ENCODE data around the gene CANT1.
"Not testable (repeated sequence)": the region's sequence is repeated elsewhere in the genome, so short reads cannot be mapped to it uniquely, and the experiment has no call there.

The CANT1 gene

DNA sequence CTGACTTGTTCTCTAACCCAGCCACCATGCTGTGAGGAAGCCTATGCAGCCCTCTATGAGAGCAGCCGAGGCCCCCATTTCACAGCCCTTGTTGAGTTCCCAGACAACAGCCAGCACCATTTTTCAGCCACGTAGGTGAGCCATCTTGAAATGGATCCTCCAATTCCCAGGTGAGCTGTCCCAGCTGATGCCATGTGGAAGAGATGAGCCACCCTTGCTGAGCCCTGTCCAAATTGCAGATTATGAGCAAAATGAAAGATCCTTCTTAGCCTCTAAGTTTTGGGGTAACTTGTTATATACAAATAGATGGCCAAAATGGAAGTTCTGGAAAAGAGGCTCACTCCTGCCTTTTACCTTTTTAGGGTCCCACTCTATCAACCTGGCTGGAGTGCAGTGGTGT, 58.7 kb downstream of the CANT1 start:
- no peaks in the 10 kb centered on the region for H3K27me3 ChIP-seq
- peaks cover 5% of the 10 kb centered on the region; the same call in 1 of the 2 replicates for H3K9me3 ChIP-seq
- DNase-seq, result no peak
- TF ChIP-seq, protein P1, sequence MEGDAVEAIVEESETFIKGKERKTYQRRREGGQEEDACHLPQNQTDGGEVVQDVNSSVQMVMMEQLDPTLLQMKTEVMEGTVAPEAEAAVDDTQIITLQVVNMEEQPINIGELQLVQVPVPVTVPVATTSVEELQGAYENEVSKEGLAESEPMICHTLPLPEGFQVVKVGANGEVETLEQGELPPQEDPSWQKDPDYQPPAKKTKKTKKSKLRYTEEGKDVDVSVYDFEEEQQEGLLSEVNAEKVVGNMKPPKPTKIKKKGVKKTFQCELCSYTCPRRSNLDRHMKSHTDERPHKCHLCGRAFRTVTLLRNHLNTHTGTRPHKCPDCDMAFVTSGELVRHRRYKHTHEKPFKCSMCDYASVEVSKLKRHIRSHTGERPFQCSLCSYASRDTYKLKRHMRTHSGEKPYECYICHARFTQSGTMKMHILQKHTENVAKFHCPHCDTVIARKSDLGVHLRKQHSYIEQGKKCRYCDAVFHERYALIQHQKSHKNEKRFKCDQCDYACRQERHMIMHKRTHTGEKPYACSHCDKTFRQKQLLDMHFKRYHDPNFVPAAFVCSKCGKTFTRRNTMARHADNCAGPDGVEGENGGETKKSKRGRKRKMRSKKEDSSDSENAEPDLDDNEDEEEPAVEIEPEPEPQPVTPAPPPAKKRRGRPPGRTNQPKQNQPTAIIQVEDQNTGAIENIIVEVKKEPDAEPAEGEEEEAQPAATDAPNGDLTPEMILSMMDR (IDR thresholded peaks at IDR 0.05; ENCODE audit: low read depth, low read length), result no peak
- no peaks in the 10 kb centered on the region for H3K36me3 ChIP-seq
- peaks cover 6% of the 10 kb centered on the region; the same call in 1 of the 2 replicates for H3K4me1 ChIP-seq
- H3K4me3 ChIP-seq (ENCODE audit: low read depth, low read length), result no peak overlapping the region

DNA sequence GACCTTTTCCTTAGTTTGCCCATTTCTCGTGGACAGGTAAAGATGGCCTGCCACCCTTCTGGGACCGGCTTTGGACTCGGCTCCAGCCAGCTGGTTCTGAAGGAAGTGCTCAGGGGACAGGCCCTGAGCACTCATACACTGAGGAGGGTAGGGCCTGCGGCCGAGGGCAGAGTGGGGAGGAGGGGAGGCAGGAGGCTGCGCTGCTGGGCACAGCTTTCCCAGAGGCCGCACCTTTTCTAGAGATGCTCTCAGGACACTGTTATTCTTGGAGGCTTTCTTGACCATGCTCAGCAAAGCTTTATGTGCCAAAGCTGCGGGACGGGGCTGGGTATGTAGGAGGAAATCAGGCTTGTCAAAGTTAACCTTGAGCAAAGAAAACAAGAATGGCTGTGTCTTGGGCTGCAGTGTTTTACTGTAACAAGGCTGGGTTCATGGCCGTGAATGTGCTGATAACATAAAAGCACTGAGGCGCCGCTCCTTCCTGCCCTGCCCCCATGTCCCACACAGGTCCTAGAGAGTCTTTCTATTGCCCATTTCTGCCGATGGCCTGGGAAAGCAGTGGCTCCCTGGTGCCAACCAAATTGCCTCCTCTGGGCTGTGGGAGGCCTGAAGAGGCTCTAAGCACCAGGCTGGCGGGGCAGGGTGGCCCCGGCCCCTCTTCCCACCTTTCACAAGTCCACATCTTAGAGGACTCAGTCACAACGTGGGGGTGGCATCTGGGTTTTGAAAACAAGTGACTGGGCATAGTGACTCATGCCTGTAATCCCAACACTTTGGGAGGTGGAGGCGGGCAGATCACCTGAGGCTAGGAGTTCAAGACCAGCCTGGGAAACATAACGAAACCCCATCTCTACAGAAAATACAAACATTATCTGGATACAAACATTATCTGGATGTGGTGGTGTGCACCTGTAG, 62.1 kb downstream of the CANT1 start:
- Histone ChIP-seq H3K27me3 (no peaks in the 10 kb centered on the region), H3K36me3 (no peaks in the 10 kb centered on the region), H3K4me3 (ENCODE audit: low read depth, low read length) (no peak overlapping the region), H3K4me1 (no peaks in the 10 kb centered on the region), H3K9me3 (peaks cover 5% of the 10 kb centered on the region; the same call in 1 of the 2 replicates)
- TF ChIP-seq, protein P1 (IDR thresholded peaks at IDR 0.05; ENCODE audit: low read depth, low read length), result no peak
- no peak for DNase-seq

DNA sequence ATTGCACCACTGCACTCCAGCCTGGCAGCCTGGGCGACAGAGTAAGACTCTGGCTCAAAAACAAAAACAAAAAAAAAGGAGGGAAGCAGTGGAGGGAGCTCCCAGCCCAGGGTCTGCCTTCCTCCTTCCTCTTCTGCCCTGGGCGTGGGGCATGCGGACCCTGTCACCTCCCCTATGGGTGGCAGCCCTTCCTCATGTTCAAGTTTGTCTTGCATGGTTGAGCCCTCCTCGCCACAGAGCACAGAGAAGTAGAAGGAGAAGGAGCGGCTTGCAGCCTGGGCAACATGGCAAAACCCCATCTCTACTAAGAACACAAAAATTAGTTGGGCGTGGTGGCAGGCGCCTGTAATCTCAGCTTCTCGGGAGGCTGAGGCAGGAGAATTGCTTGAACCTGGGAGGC, 62.9 kb downstream of the CANT1 start:
- Histone ChIP-seq H3K27me3 (no peaks in the 10 kb centered on the region), H3K36me3 (no peaks in the 10 kb centered on the region), H3K4me1 (no peaks in the 10 kb centered on the region), H3K4me3 (ENCODE audit: low read depth, low read length) (no peak overlapping the region), H3K9me3 (peaks cover 5% of the 10 kb centered on the region; the same call in 1 of the 2 replicates)
- no peak for DNase-seq
- TF ChIP-seq, protein P1 (IDR thresholded peaks at IDR 0.05; ENCODE audit: low read depth, low read length), result no peak

DNA sequence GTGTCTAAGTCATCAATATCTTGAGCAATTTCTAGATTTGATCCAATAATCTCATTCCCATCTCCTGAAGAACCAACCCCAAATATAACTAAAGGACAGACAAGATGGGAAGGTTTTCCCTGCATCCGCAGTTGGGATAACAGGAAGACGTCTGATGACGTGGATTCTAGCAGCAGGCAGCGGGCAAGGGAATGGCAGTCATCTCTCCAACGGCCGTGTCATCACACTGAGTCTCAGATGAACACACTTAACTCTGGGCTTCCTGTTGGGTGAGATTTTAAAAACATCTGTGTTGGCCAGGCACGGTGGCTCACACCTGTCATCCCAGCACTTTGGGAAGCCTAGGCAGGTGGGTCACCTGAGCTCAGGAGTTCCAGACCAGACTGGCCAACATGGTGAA, 63.4 kb downstream of the CANT1 start:
- H3K27me3 ChIP-seq, result no peaks in the 10 kb centered on the region
- H3K4me3 ChIP-seq (ENCODE audit: low read depth, low read length), result no peak overlapping the region
- TF ChIP-seq, protein P1 (IDR thresholded peaks at IDR 0.05; ENCODE audit: low read depth, low read length), result no peak
- no peak for DNase-seq
- no peaks in the 10 kb centered on the region for H3K36me3 ChIP-seq
- no peaks in the 10 kb centered on the region for H3K4me1 ChIP-seq
- H3K9me3 ChIP-seq, result peaks cover 5% of the 10 kb centered on the region; the same call in 1 of the 2 replicates

DNA sequence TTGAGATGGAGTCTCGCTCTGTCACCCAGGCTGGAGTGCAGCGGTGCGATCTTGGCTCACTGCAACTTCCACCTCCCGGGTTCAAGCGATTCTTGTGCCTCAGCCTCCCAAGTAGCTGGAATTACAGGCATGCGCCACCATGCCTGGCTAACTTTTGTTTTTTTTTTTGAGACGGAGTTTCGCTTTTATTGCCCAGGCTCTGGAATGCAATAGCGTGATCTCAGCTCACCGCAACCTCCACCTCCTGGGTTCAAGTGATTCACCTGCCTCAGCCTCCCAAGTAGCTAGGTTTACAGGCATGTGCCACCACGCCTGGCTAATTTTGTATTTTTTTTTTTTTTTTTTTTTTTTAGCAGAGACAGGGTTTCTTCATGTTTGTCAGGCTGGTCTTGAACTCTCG, 64.1 kb downstream of the CANT1 start:
- not testable (repeated sequence) for H3K4me1 ChIP-seq; H3K36me3 ChIP-seq; H3K4me3 ChIP-seq (ENCODE audit: low read depth, low read length); H3K27me3 ChIP-seq; H3K9me3 ChIP-seq; DNase-seq

DNA sequence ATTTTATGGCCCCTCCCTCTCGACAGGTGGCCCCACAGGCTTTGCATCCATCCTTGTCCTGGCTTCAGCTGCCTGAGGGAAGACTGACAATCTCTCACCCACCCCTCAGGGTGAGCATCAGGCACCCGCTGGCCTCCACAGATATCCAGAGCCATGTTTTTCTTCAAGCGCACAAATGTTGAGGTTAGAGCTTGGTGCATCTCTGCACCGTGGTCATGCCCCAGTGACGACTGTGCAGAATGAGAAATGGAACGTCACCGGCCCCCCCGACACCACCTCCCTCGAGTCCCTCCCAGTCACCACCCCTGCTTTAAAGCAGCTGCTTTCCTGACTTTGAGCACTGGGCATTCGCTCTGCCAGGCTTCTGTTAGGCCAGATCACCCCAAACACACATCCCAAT, 64.6 kb downstream of the CANT1 start:
- DNase-seq, result no peak
- Histone ChIP-seq H3K9me3 (no peaks in the 10 kb centered on the region), H3K4me1 (no peaks in the 10 kb centered on the region), H3K27me3 (no peaks in the 10 kb centered on the region), H3K36me3 (no peaks in the 10 kb centered on the region), H3K4me3 (ENCODE audit: low read depth, low read length) (no peak overlapping the region)
- TF ChIP-seq, protein P1 (IDR thresholded peaks at IDR 0.05; ENCODE audit: low read depth, low read length), result no peak

Measured in BE2C (cell line).